SU-DHL-6 (cell line): ENCODE results near the gene ITGA1.

Experiments used
- H2AFZ ChIP-seq: fragments of 200-600 bp; sonication (generic); 2 replicates; pipeline ENCODE4 v1.6.1; 2014; ENCODE audit warnings: low read depth, mild to moderate bottlenecking, moderate library complexity, mixed read lengths, antibody characterized with exemption, low read length; ENCODE audit not compliant: severe bottlenecking
- H3F3A ChIP-seq: fragments of 200-600 bp; shearing (Covaris generic); 2 replicates; pipeline ENCODE4 v1.6.0; 2016; ENCODE audit warnings: antibody characterized with exemption, mild to moderate bottlenecking; ENCODE audit not compliant: insufficient read depth
- H3K27ac ChIP-seq: fragments of 200-600 bp; sonication (generic); 2 replicates; pipeline ENCODE4 v1.5.1; 2016; ENCODE audit warnings: low read depth, mild to moderate bottlenecking, low read length, moderate library complexity, mixed read lengths
- H3K27me3 ChIP-seq: fragments of 200-600 bp; sonication (generic), shearing (Covaris generic); 2 replicates; pipeline ENCODE4 v1.6.0; 2014; ENCODE audit warnings: mild to moderate bottlenecking, low read length
- H3K36me3 ChIP-seq: fragments of 200-600 bp; sonication (generic); 2 replicates; pipeline ENCODE4 v1.6.1; 2014; ENCODE audit warnings: mild to moderate bottlenecking, low read length, mixed read lengths
- H3K4me2 ChIP-seq: fragments of 300-600, 200-600 bp; shearing (Covaris generic), sonication (generic); 2 replicates; pipeline ENCODE4 v1.6.0; 2014; ENCODE audit warnings: low read length, low read depth, mild to moderate bottlenecking; ENCODE audit not compliant: poor library complexity, severe bottlenecking
- H3K4me3 ChIP-seq: fragments of 200-600 bp; sonication (generic); 2 replicates; pipeline ENCODE4 v1.5.1; 2014; ENCODE audit warnings: antibody characterized with exemption, low read length, mild to moderate bottlenecking, mixed read lengths; ENCODE audit not compliant: insufficient read depth, poor library complexity, severe bottlenecking
- H3K79me2 ChIP-seq: fragments of 200-600 bp; sonication (generic); 2 replicates; pipeline ENCODE4 v1.6.1; 2014; ENCODE audit warnings: mild to moderate bottlenecking, low read length, moderate library complexity; ENCODE audit not compliant: insufficient read depth
- H3K9ac ChIP-seq: fragments of 200-600 bp; sonication (generic); 2 replicates; pipeline ENCODE4 v1.7.0; 2014; ENCODE audit warnings: mild to moderate bottlenecking, low read length
- H3K9me2 ChIP-seq: fragments of 200-600 bp; sonication (generic); replicated peaks from 2 replicates; pipeline ENCODE4 v1.6.1; 2014; ENCODE audit warnings: low read length; ENCODE audit not compliant: insufficient read depth
- H3K9me3 ChIP-seq: fragments of 200-600 bp; sonication (generic); 2 replicates; pipeline ENCODE4 v1.6.1; 2014; ENCODE audit warnings: low read length, mixed read lengths; ENCODE audit not compliant: insufficient read depth
- H4K20me1 ChIP-seq: fragments of 200-600 bp; sonication (generic); 2 replicates; pipeline ENCODE4 v1.6.1; 2014; ENCODE audit warnings: low read depth, mild to moderate bottlenecking, antibody characterized with exemption, low read length, moderate library complexity, mixed read lengths
- CTCF ChIP-seq: fragments of 200-600 bp; sonication (generic); IDR thresholded peaks from one replicate; pipeline ENCODE4 v1.5.1; 2017; ENCODE audit warnings: antibody characterized with exemption, mild to moderate bottlenecking, low read length, moderate library complexity; ENCODE audit not compliant: insufficient read depth, poor library complexity, severe bottlenecking
- EZH2phosphoT487 ChIP-seq: fragments of 200-600 bp; sonication (generic), shearing (Covaris generic); conservative IDR thresholded peaks from 2 replicates; pipeline ENCODE4 v1.6.1; 2018; ENCODE audit warnings: mild to moderate bottlenecking, antibody characterized with exemption, low read length, moderate library complexity, mixed read lengths

The ITGA1 gene

GRCh38 chr5:52805615-52806014, 17.9 kb downstream of the ITGA1 start:
- Histone ChIP-seq H3K27me3 (no peaks in the 10 kb centered on the region), H3K79me2 (peaks cover 34% of the 10 kb centered on the region), H3K9me2 (no peaks in the 10 kb centered on the region), H2AFZ (no peak overlapping the region), H3K4me2 (no peak overlapping the region), H3K36me3 (peaks cover 18% of the 10 kb centered on the region; the same call in 1 of the 2 replicates), H3F3A (no peaks in the 10 kb centered on the region; the same call in 1 of the 2 replicates), H3K9ac (no peak overlapping the region), H4K20me1 (peaks cover 36% of the 10 kb centered on the region), H3K9me3 (no peaks in the 10 kb centered on the region), H3K27ac (no peak overlapping the region), H3K4me3 (no peak overlapping the region)
- TF ChIP-seq CTCF: no peak
- TF ChIP-seq EZH2phosphoT487: no peak

DNA sequence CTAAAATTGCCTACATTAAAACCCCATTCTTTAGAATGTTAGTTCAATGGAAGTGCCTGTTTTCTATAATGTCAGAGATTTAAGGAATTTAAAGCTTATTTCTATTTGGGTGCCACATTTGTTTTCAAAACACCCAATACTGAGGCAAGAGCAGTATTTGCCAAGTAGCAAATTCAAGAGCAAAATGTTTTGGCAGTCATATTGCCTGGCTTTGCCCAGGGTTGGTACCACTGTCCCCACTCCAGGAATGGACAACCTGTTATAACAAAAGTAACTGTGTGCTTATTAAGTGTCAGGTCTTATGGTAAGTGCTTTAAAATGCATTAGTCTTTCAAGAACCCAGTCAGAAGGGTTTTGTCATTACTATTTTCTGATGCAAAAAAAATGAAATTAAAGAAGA, 19.3 kb downstream of the ITGA1 start:
- Histone ChIP-seq H3K9me3 (no peaks in the 10 kb centered on the region), H3F3A (no peaks in the 10 kb centered on the region; the same call in 1 of the 2 replicates), H3K9me2 (no peaks in the 10 kb centered on the region), H3K4me2 (no peak overlapping the region), H3K36me3 (peaks cover 14% of the 10 kb centered on the region; the same call in 1 of the 2 replicates), H3K27ac (no peak overlapping the region), H3K79me2 (peaks cover 20% of the 10 kb centered on the region), H2AFZ (no peak overlapping the region), H4K20me1 (peaks cover 33% of the 10 kb centered on the region), H3K27me3 (no peaks in the 10 kb centered on the region), H3K4me3 (no peak overlapping the region), H3K9ac (no peak overlapping the region)
- no peak for TF ChIP-seq CTCF

GRCh38 chr5:52807723-52808122, 20.0 kb downstream of the ITGA1 start:
- no peak overlapping the region for H3K4me2 ChIP-seq
- no peaks in the 10 kb centered on the region; the same call in 1 of the 2 replicates for H3F3A ChIP-seq
- no peaks in the 10 kb centered on the region for H3K9me3 ChIP-seq
- H3K9ac ChIP-seq: no peak overlapping the region
- no peaks in the 10 kb centered on the region for H3K27me3 ChIP-seq
- no peak overlapping the region for H2AFZ ChIP-seq
- H3K36me3 ChIP-seq: peaks cover 8% of the 10 kb centered on the region; the same call in 1 of the 2 replicates
- TF ChIP-seq CTCF (no peak), EZH2phosphoT487 (no peak)
- peaks cover 13% of the 10 kb centered on the region for H3K79me2 ChIP-seq
- no peaks in the 10 kb centered on the region for H3K9me2 ChIP-seq
- no peak overlapping the region for H3K27ac ChIP-seq
- H4K20me1 ChIP-seq: peaks cover 28% of the 10 kb centered on the region
- H3K4me3 ChIP-seq: no peak overlapping the region
